Mesenchymal stem cell (in vitro differentiated cells and primary cell): ENCODE measurements around the gene FRYL. TPM values are rescaled to one million over a fixed set of nuclear protein-coding genes. Genes with fewer than 3 reads are reported as not detected.
"Not testable (repeated sequence)": the region's sequence is repeated elsewhere in the genome, so short reads cannot be mapped to it uniquely, and the experiment has no call there.

Source experiments
- DNase-seq: peaks from one replicate; pipeline ENCODE4 v3.0.0-alpha.2; 2013
- H2AFZ ChIP-seq: one replicate; pipeline ENCODE4 v1.6.1; 2013; ENCODE audit warnings: low read depth, mild to moderate bottlenecking, control low read depth, inconsistent platforms, low read length, moderate library complexity
- H2AK5ac ChIP-seq: 2 replicates; pipeline ENCODE4 v1.6.1; 2013; ENCODE audit warnings: low read length, moderate library complexity, mild to moderate bottlenecking, inconsistent platforms; ENCODE audit not compliant: severe bottlenecking
- H2BK120ac ChIP-seq: one replicate; pipeline ENCODE4 v1.6.1; 2013; ENCODE audit warnings: low read depth, mild to moderate bottlenecking, inconsistent platforms, low read length, moderate library complexity
- H2BK12ac ChIP-seq, 2 experiments: one replicate each; pipeline ENCODE4 v1.6.1; 2013; ENCODE audit warnings: inconsistent platforms in 2 of 2, low read length in 2 of 2, mild to moderate bottlenecking in 2 of 2, moderate library complexity in 2 of 2, control low read depth in 1 of 2
- H2BK15ac ChIP-seq: one replicate; pipeline ENCODE4 v1.6.1; 2013; ENCODE audit warnings: mild to moderate bottlenecking, low read depth, inconsistent platforms; ENCODE audit not compliant: poor library complexity, severe bottlenecking
- H2BK5ac ChIP-seq: 2 replicates; pipeline ENCODE4 v1.6.1; 2013; ENCODE audit warnings: low read depth, mild to moderate bottlenecking, low read length, control low read depth, inconsistent platforms; ENCODE audit not compliant: poor library complexity, severe bottlenecking
- H3K14ac ChIP-seq, 2 experiments: one replicate each; pipeline ENCODE4 v1.6.1; 2013; ENCODE audit warnings: inconsistent platforms in 2 of 2, low read length in 2 of 2, control low read depth in 1 of 2, mild to moderate bottlenecking in 1 of 2, moderate library complexity in 1 of 2
- H3K18ac ChIP-seq, 2 experiments: one replicate each; pipeline ENCODE4 v1.6.1; 2013; ENCODE audit warnings: inconsistent platforms in 2 of 2, low read length in 2 of 2, control low read depth in 1 of 2, low read depth in 1 of 2, mild to moderate bottlenecking in 1 of 2
- H3K23ac ChIP-seq, 2 experiments: one replicate each; pipeline ENCODE4 v1.6.1; 2013; ENCODE audit warnings: inconsistent platforms in 2 of 2, low read length in 2 of 2, mild to moderate bottlenecking in 2 of 2, moderate library complexity in 2 of 2, control low read depth in 1 of 2
- H3K27ac ChIP-seq: 2 replicates; pipeline ENCODE4 v1.5.1; 2013; ENCODE audit warnings: mild to moderate bottlenecking, moderate library complexity, low read length, control low read depth, inconsistent platforms; ENCODE audit not compliant: poor library complexity, severe bottlenecking
- H3K27me3 ChIP-seq, 2 experiments: 2 replicates each; pipeline versions ENCODE4 v1.6.1 to v1.7.0; 2013; ENCODE audit warnings: low read length in 2 of 2, mild to moderate bottlenecking in 2 of 2, moderate library complexity in 2 of 2, control low read depth in 1 of 2, inconsistent platforms in 1 of 2; ENCODE audit not compliant: control insufficient read depth in 1 of 2, insufficient read depth in 1 of 2
- H3K36me3 ChIP-seq, 2 experiments: 2 replicates each; pipeline versions ENCODE4 v1.6.1 to v1.7.0; 2013; ENCODE audit warnings: low read length in 2 of 2, control low read depth in 1 of 2, inconsistent platforms in 1 of 2, low read depth in 1 of 2, mild to moderate bottlenecking in 1 of 2; ENCODE audit not compliant: insufficient read depth in 2 of 2, control insufficient read depth in 1 of 2
- H3K4ac ChIP-seq, 2 experiments: one replicate each; pipeline ENCODE4 v1.6.1; 2013; ENCODE audit warnings: inconsistent platforms in 2 of 2, low read length in 2 of 2, mild to moderate bottlenecking in 2 of 2, moderate library complexity in 2 of 2, control low read depth in 1 of 2, low read depth in 1 of 2
- H3K4me1 ChIP-seq: 2 replicates; pipeline ENCODE4 v1.6.1; 2013; ENCODE audit warnings: low read depth, low read length, control low read depth; ENCODE audit not compliant: control insufficient read depth, insufficient read depth
- H3K4me2 ChIP-seq: 2 replicates; pipeline ENCODE4 v1.6.1; 2013; ENCODE audit warnings: low read length, mild to moderate bottlenecking, inconsistent platforms; ENCODE audit not compliant: poor library complexity, severe bottlenecking
- H3K4me3 ChIP-seq, 2 experiments: 2 replicates each; pipeline versions ENCODE4 v1.5.1 to v1.7.0; 2013; ENCODE audit warnings: low read length in 2 of 2, mild to moderate bottlenecking in 2 of 2, control low read depth in 1 of 2, low read depth in 1 of 2; ENCODE audit not compliant: insufficient read depth in 1 of 2
- H3K79me1 ChIP-seq: replicated peaks from 2 replicates; pipeline ENCODE4 v1.6.1; 2013; ENCODE audit warnings: mild to moderate bottlenecking, control low read depth, low read length, inconsistent platforms; ENCODE audit not compliant: poor library complexity, severe bottlenecking
- H3K9ac ChIP-seq: 2 replicates; pipeline ENCODE4 v1.7.0; 2013; ENCODE audit warnings: mild to moderate bottlenecking, low read length, moderate library complexity
- H3K9me3 ChIP-seq: 2 replicates; pipeline ENCODE4 v1.7.0; 2013; ENCODE audit warnings: mild to moderate bottlenecking, low read length; ENCODE audit not compliant: control insufficient read depth
- H4K8ac ChIP-seq: one replicate; pipeline ENCODE4 v1.6.1; 2013; ENCODE audit warnings: inconsistent platforms, mild to moderate bottlenecking, low read length, moderate library complexity
- H4K91ac ChIP-seq: one replicate; pipeline ENCODE4 v1.6.1; 2013; ENCODE audit warnings: mild to moderate bottlenecking, low read length, inconsistent platforms
- WGBS: methylation state at CpG from one replicate; pipeline ENCODE4 v1.1.7; 2013; ENCODE audit warnings: mixed read lengths; 5-methylcytosine and 5-hydroxymethylcytosine counted together
- polyA plus RNA-seq, 2 experiments: library from polyadenylated mRNA; stranded (reverse); fragments of 200-250 nt; gene quantifications; one replicate each; pipeline ENCODE4 v1.2.3, GENCODE V29; 2013

FRYL gene
- 6.3 TPM for polyA plus RNA-seq (2013, experiment 1 of 2)
- polyA plus RNA-seq (2013, experiment 2 of 2) = 6.6 TPM

GRCh38 chr4:48779998-48780864 lies at the start of gene FRYL:
FRYL (minus strand) TSS chr4:48780279; CDS start chr4:48634410, 145,869 bp downstream.
- H2BK5ac ChIP-seq = peak within 1 kb of the TSS; percentile 97

GRCh38 chr4:48827622-48828021 lies 47.5 kb upstream of the FRYL start:
- Histone ChIP-seq H4K8ac (no peak overlapping the region), H2BK15ac (no peak overlapping the region), H3K4me2 (no peak overlapping the region), H3K23ac (no peak overlapping the region), H3K14ac (no peak overlapping the region), H3K9me3 (no peaks in the 10 kb centered on the region), H3K27me3 (no peaks in the 10 kb centered on the region), H3K9ac (no peak overlapping the region), H3K27ac (no peak overlapping the region), H3K36me3 (peaks cover 0 to 1% of the 10 kb centered on the region in 2 experiments), H2BK120ac (no peak overlapping the region), H3K4me1 (no peaks in the 10 kb centered on the region), H3K79me1 (no peaks in the 10 kb centered on the region), H3K4ac (no peak overlapping the region), H3K4me3 (no peak overlapping the region), H2BK5ac (no peak overlapping the region), H2AFZ (no peak overlapping the region), H2AK5ac (no peak overlapping the region), H3K18ac (no peak overlapping the region), H4K91ac (no peak overlapping the region), H2BK12ac (no peak overlapping the region)
- DNase-seq = no peak
- WGBS = 85% methylated on average over 5 of the region's 5 CpGs

More at GRCh38 chr4:48779998-48780864, at the start of gene FRYL:
- peak within 1 kb of the TSS; percentile 91 to 95 for H3K4ac ChIP-seq
- H3K4me1 ChIP-seq = peaks cover 3% of the 10 kb centered on the region
- peak within 1 kb of the TSS; percentile 85 for H2BK120ac ChIP-seq
- H3K79me1 ChIP-seq = no peaks in the 10 kb centered on the region
- H3K14ac ChIP-seq = peak within 1 kb of the TSS in 1 of 2 experiments; percentile 23
- peak within 1 kb of the TSS in 1 of 2 experiments; percentile 42 for H2BK12ac ChIP-seq
- H3K4me3 ChIP-seq = peak within 1 kb of the TSS; percentile 96
- H3K18ac ChIP-seq = peak within 1 kb of the TSS; percentile 89 to 92
- H3K4me2 ChIP-seq = peak within 1 kb of the TSS; percentile 91
- H4K8ac ChIP-seq = peak within 1 kb of the TSS; percentile 90
- H3K23ac ChIP-seq = peak within 1 kb of the TSS; percentile 6 to 7
- under 1% methylated on average over 46 of the region's 51 CpGs for WGBS
- no peaks in the 10 kb centered on the region for H3K27me3 ChIP-seq
- H3K36me3 ChIP-seq = no peaks in the 10 kb centered on the region
- peak within 1 kb of the TSS; percentile 20 for H2AFZ ChIP-seq
- peak within 1 kb of the TSS; percentile 98 for H3K27ac ChIP-seq
- peak; percentile 100 for DNase-seq
- no peaks in the 10 kb centered on the region for H3K9me3 ChIP-seq
- H2AK5ac ChIP-seq = no peak within 1 kb of the TSS
- H2BK15ac ChIP-seq = peak within 1 kb of the TSS; percentile 89
- peak within 1 kb of the TSS; percentile 96 for H3K9ac ChIP-seq
- H4K91ac ChIP-seq = peak within 1 kb of the TSS; percentile 50

GRCh38 chr4:48821431-48821830 lies 41.4 kb upstream of the FRYL start:
- not testable (repeated sequence) for H3K4me2 ChIP-seq, H3K9me3 ChIP-seq, H2BK15ac ChIP-seq, H2AK5ac ChIP-seq, H3K79me1 ChIP-seq, H3K23ac ChIP-seq, H2BK12ac ChIP-seq, H2BK5ac ChIP-seq, H3K36me3 ChIP-seq, H2AFZ ChIP-seq, H3K4ac ChIP-seq, H2BK120ac ChIP-seq, H3K27ac ChIP-seq, H3K4me1 ChIP-seq, H3K14ac ChIP-seq, H4K91ac ChIP-seq, H3K18ac ChIP-seq, DNase-seq, H3K4me3 ChIP-seq, H4K8ac ChIP-seq, H3K9ac ChIP-seq
- WGBS = no CpG with 5 or more reads among the region's 2 CpGs
- H3K27me3 ChIP-seq = peaks cover 3 to 12% of the 10 kb centered on the region in 2 experiments

- Histone ChIP-seq H3K18ac (no peak overlapping the region), H3K4me2 (no peak overlapping the region), H3K4me1 (no peaks in the 10 kb centered on the region), H2AK5ac (no peak overlapping the region), H3K14ac (no peak overlapping the region), H3K36me3 (no peaks in the 10 kb centered on the region), H2BK15ac (no peak overlapping the region), H2BK120ac (no peak overlapping the region), H3K9ac (no peak overlapping the region), H2BK5ac (no peak overlapping the region), H3K23ac (no peak overlapping the region), H3K4ac (no peak overlapping the region), H3K79me1 (no peaks in the 10 kb centered on the region), H3K27ac (no peak overlapping the region), H3K27me3 (peaks cover 3 to 14% of the 10 kb centered on the region in 2 experiments), H4K8ac (no peak overlapping the region), H2AFZ (no peak overlapping the region), H3K4me3 (no peak overlapping the region), H4K91ac (no peak overlapping the region), H2BK12ac (no peak overlapping the region), H3K9me3 (no peaks in the 10 kb centered on the region)
- no peak for DNase-seq
- WGBS = 92% methylated on average over 6 of the region's 6 CpGs
Observed at GRCh38 chr4:48816971-48817370, 36.9 kb upstream of the FRYL start.
